GM18951 (cell line): Measurements from ENCODE around the gene NLRC4.
"Not testable (repeated sequence)": the region's sequence is repeated elsewhere in the genome, so short reads cannot be mapped to it uniquely, and the experiment has no call there.

Experiments
- POLR2A ChIP-seq: IDR thresholded peaks from 4 replicates; pipeline ENCODE4 v1.6.1; 2011; ENCODE audit warnings: mild to moderate bottlenecking; ENCODE audit not compliant: insufficient read length, insufficient read depth; ENCODE audit errors: extremely low read depth
- in situ Hi-C: fragments of 300-500 bp; cut with MboI; formaldehyde crosslinking; loops from one replicate; pipeline ENCODE4 v1.12.0; 2022; ENCODE audit warnings: low sequenced_read_pairs, mixed read lengths, inconsistent platforms; ENCODE audit not compliant: unreplicated experiment

Gene NLRC4

GRCh38 chr2:32228181-32228580 is 36.5 kb downstream of the NLRC4 start:
- in situ Hi-C loops: no loop called here
- TF ChIP-seq POLR2A: no peak

- in situ Hi-C loops: no loop called here
- no peak for TF ChIP-seq POLR2A
Measured at GRCh38 chr2:32227492-32227891, 37.2 kb downstream of the NLRC4 start.

- in situ Hi-C loops: no loop called here
- no peak for TF ChIP-seq POLR2A
Measured at GRCh38 chr2:32222966-32223365, 41.7 kb downstream of the NLRC4 start.

- TF ChIP-seq POLR2A: no peak
- in situ Hi-C loops: no loop called here
Measured at GRCh38 chr2:32220445-32220844, 44.2 kb downstream of the NLRC4 start.

GRCh38 chr2:32212295-32212694 is 52.4 kb downstream of the NLRC4 start:
- no peak for TF ChIP-seq POLR2A
- in situ Hi-C loops: no loop called here

GRCh38 chr2:32210767-32211408 is 53.8 kb downstream of the NLRC4 start:
- in situ Hi-C loops: no loop called here
- TF ChIP-seq POLR2A: no peak

- in situ Hi-C loops: not testable (repeated sequence)
Measured at GRCh38 chr2:32203428-32203827, 61.3 kb downstream of the NLRC4 start.

GRCh38 chr2:32200814-32201213 is 63.9 kb downstream of the NLRC4 start:
- no peak for TF ChIP-seq POLR2A
- in situ Hi-C loops: no loop called here

GRCh38 chr2:32192418-32192817 is 72.3 kb downstream of the NLRC4 start:
- in situ Hi-C loops: no loop called here
- TF ChIP-seq POLR2A: no peak

GRCh38 chr2:32189011-32189410 is 75.7 kb downstream of the NLRC4 start:
- in situ Hi-C loops: no loop called here
- no peak for TF ChIP-seq POLR2A

GRCh38 chr2:32182667-32183066 is 82.0 kb downstream of the NLRC4 start:
- TF ChIP-seq POLR2A: no peak

More at GRCh38 chr2:32182667-32183066, 82.0 kb downstream of the NLRC4 start:
- in situ Hi-C loops: no loop called here
